SJSA1 (cell line): ENCODE measurements around the gene FSD2. TPM values are rescaled to one million over a fixed set of nuclear protein-coding genes. Genes with fewer than 3 reads are reported as not detected.
"Not testable (repeated sequence)": the region's sequence is repeated elsewhere in the genome, so short reads cannot be mapped to it uniquely, and the experiment has no call there.

ENCODE experiments used
- DNase-seq, 2 experiments: peaks; one replicate each; pipeline ENCODE4 v3.0.0-alpha.2; 2015 to 2020; ENCODE audit warnings: low spot score in 2 of 2, low read depth in 1 of 2
- H3K27ac ChIP-seq: fragments of 250-450 bp; sonication (Bioruptor Pico); 2 replicates; pipeline ENCODE4 v1.5.1; 2020; ENCODE audit warnings: mild to moderate bottlenecking, moderate library complexity
- H3K27me3 ChIP-seq: fragments of 250-450 bp; sonication (Bioruptor Pico); replicated peaks from 2 replicates; pipeline ENCODE4 v1.5.1; 2020; ENCODE audit warnings: mild to moderate bottlenecking, moderate library complexity
- H3K36me3 ChIP-seq: fragments of 250-450 bp; sonication (Bioruptor Pico); 2 replicates; pipeline ENCODE4 v1.5.1; 2020; ENCODE audit warnings: mild to moderate bottlenecking
- H3K4me1 ChIP-seq: fragments of 250-450 bp; sonication (Bioruptor Pico); replicated peaks from 2 replicates; pipeline ENCODE4 v1.6.1; 2021; ENCODE audit warnings: mild to moderate bottlenecking
- H3K4me3 ChIP-seq: fragments of 250-450 bp; sonication (Bioruptor Pico); 2 replicates; pipeline ENCODE4 v1.5.1; 2020; ENCODE audit warnings: mild to moderate bottlenecking
- H3K9me3 ChIP-seq: fragments of 250-450 bp; sonication (Bioruptor Pico); replicated peaks from 2 replicates; pipeline ENCODE4 v1.5.1; 2020; ENCODE audit warnings: mild to moderate bottlenecking
- total RNA-seq: library from RNA; depleted of rRNA; stranded (reverse); fragments of >200 nt; shearing (Covaris generic); gene quantifications from 2 replicates; pipeline ENCODE4 v1.2.3, GENCODE V29; 2014

The FSD2 gene
- total RNA-seq, 1 experiment from 2014 or later, result not detected

DNA sequence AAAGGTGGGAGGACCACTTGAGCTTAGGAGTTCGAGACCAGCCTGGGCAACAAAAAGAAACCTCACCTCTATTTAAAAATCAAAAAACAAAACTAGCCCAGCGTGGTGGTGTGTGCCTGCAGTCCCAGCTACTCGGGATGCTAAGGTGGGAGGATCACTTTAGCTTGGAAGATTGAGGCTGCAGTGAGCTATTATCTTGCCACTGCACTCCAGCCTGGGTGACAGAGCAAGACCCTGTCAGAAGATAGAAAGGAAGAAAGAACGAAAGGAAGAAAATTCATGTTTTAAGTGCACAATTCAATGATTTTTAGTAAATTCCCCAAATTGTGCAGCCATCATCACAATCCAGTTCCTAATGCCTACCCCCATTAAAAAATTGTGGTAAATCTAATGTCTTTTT, 7.8 kb downstream of the FSD2 start:
- H3K36me3 ChIP-seq, result no peaks in the 10 kb centered on the region
- no peaks in the 10 kb centered on the region for H3K9me3 ChIP-seq
- 0 out of 2 replicates have a peak, but pooled peaks cover 2% of the 10 kb centered on the region for H3K27me3 ChIP-seq
- H3K4me3 ChIP-seq, result no peak overlapping the region
- H3K27ac ChIP-seq, result no peak overlapping the region
- DNase-seq, result no peak
- no peaks in the 10 kb centered on the region for H3K4me1 ChIP-seq

- no peaks in the 10 kb centered on the region for H3K36me3 ChIP-seq
- no peak overlapping the region for H3K27ac ChIP-seq
- H3K27me3 ChIP-seq, result no peaks in the 10 kb centered on the region
- H3K4me3 ChIP-seq, result no peak overlapping the region
- no peak for DNase-seq
- H3K4me1 ChIP-seq, result no peaks in the 10 kb centered on the region
- no peaks in the 10 kb centered on the region for H3K9me3 ChIP-seq
These were observed 12.1 kb downstream of the FSD2 start for GRCh38 chr15:82793737-82794136.

GRCh38 chr15:82792068-82792467, 13.8 kb downstream of the FSD2 start:
- H3K27ac ChIP-seq, result no peak overlapping the region
- H3K36me3 ChIP-seq, result no peaks in the 10 kb centered on the region
- H3K4me1 ChIP-seq, result no peaks in the 10 kb centered on the region
- H3K27me3 ChIP-seq, result no peaks in the 10 kb centered on the region
- no peak overlapping the region for H3K4me3 ChIP-seq
- H3K9me3 ChIP-seq, result no peaks in the 10 kb centered on the region
- DNase-seq, result no peak

- H3K36me3 ChIP-seq, result no peaks in the 10 kb centered on the region
- H3K27ac ChIP-seq, result no peak overlapping the region
- H3K9me3 ChIP-seq, result no peaks in the 10 kb centered on the region
- no peaks in the 10 kb centered on the region for H3K4me1 ChIP-seq
- no peak overlapping the region for H3K4me3 ChIP-seq
- no peak for DNase-seq
- H3K27me3 ChIP-seq, result no peaks in the 10 kb centered on the region
These were observed 15.5 kb downstream of the FSD2 start for GRCh38 chr15:82790321-82790720.

DNA sequence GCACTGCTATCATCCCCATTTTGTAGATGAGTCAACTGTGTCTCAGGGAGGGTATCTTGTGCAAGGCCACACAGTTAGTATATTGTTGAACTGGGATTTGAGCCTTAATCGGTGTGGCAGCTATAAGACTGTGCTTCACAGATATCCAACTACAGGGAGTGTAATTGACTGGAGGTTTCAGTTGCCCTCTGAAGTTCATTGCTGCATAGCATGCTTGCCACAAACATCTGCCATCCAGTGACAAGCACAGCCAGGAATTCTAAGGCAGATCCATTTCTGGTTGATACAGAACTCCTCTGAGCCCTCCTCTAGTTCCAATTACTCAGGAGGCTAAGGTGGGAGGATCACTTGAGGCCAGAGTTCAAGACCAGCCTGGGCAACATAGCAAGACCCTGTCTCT, 16.4 kb downstream of the FSD2 start:
- H3K4me1 ChIP-seq, result no peaks in the 10 kb centered on the region
- no peak overlapping the region for H3K27ac ChIP-seq
- no peak for DNase-seq
- no peaks in the 10 kb centered on the region for H3K9me3 ChIP-seq
- H3K27me3 ChIP-seq, result no peaks in the 10 kb centered on the region
- no peaks in the 10 kb centered on the region for H3K36me3 ChIP-seq
- no peak overlapping the region for H3K4me3 ChIP-seq

DNA sequence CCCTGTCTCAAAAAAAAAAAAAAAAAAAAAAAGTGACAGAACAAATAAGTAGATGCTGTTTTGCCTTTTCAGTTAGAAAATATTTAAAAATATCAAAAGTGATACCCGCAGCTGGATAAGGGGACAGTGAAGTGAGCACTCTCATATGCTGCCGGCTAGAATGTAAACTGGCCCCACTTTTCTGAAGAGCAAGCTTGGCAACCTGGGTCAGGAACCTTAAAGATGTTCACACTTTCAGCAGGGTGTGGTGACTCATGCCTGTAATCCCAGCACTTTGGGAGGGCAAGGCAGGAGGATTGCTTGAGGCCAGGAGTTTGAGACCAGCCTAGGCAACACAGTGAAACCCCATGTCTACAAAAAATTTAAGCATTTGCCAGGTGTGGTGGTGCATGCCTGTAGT, 17.4 kb downstream of the FSD2 start:
- H3K36me3 ChIP-seq, result no peaks in the 10 kb centered on the region
- no peak overlapping the region for H3K27ac ChIP-seq
- no peaks in the 10 kb centered on the region for H3K27me3 ChIP-seq
- no peaks in the 10 kb centered on the region for H3K4me1 ChIP-seq
- DNase-seq, result no peak
- no peak overlapping the region for H3K4me3 ChIP-seq
- H3K9me3 ChIP-seq, result no peaks in the 10 kb centered on the region

DNA sequence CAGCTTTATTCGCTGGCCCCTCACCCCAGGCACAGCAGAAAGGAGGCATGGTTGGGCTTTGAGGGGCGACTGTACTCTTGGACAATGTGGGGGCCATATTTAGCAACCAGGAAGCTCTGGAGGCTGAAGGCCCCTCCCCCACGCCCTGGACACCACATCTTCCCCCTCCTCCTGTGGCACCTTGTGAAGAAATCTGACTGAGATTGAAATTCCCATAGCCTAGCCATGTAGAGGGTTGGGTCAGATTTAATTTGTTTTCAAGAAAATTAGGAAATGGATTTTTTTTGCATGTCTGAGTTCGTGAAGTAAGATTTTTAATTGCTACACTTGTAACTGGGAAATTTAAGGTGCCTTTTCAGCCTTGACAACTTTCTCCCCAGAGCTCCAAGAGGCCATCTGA, 24.5 kb downstream of the FSD2 start:
- no peak for DNase-seq
- H3K4me1 ChIP-seq, result no peaks in the 10 kb centered on the region
- no peaks in the 10 kb centered on the region for H3K36me3 ChIP-seq
- H3K27me3 ChIP-seq, result no peaks in the 10 kb centered on the region
- no peak overlapping the region for H3K27ac ChIP-seq
- H3K4me3 ChIP-seq, result no peak overlapping the region
- H3K9me3 ChIP-seq, result no peaks in the 10 kb centered on the region

DNA sequence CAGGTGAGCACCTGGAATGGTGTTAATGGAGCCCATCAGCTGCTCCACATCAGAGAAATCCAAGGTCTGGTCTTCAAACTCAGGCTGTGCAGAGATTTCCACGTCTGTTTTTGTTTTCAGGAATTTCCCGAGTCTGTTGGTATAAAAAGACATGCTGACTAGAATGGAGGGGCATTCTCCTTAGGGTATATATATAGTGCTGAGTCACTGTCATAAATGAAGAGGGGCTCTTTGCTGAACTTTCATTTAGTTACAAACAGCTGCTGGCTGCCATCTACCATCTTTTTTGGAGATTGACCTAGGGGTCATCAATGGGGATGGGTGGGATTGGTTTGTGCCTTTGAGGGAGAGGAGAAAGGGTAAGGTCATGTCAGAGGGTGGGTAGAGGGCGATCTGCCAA, 27.1 kb downstream of the FSD2 start:
- Histone ChIP-seq H3K9me3 (no peaks in the 10 kb centered on the region), H3K36me3 (no peaks in the 10 kb centered on the region), H3K4me3 (no peak overlapping the region), H3K4me1 (no peaks in the 10 kb centered on the region), H3K27ac (no peak overlapping the region), H3K27me3 (no peaks in the 10 kb centered on the region)
- DNase-seq, result no peak

DNA sequence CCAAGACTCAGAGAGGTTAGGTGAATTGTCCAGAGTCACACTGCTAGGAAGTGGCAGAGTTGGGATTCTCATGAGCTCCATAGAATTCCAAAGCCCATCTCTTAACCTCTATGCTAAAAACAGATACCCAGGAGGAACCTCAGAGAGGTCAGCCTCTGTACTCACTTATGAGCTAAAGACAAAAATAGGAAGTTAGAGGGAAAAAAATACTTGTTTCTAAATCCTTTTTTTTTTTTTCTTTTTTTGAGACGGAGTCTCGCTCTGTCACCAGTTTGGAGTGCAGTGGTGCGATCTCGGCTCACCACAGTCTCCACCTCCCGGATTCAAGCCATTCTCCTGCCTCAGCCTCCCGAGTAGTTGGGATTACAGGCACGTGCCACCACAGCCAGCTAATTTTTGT, 31.4 kb downstream of the FSD2 start:
- Histone ChIP-seq H3K27me3 (no peaks in the 10 kb centered on the region), H3K9me3 (no peaks in the 10 kb centered on the region), H3K27ac (no peak overlapping the region), H3K4me3 (no peak overlapping the region), H3K36me3 (no peaks in the 10 kb centered on the region), H3K4me1 (no peaks in the 10 kb centered on the region)
- DNase-seq, result no peak

DNA sequence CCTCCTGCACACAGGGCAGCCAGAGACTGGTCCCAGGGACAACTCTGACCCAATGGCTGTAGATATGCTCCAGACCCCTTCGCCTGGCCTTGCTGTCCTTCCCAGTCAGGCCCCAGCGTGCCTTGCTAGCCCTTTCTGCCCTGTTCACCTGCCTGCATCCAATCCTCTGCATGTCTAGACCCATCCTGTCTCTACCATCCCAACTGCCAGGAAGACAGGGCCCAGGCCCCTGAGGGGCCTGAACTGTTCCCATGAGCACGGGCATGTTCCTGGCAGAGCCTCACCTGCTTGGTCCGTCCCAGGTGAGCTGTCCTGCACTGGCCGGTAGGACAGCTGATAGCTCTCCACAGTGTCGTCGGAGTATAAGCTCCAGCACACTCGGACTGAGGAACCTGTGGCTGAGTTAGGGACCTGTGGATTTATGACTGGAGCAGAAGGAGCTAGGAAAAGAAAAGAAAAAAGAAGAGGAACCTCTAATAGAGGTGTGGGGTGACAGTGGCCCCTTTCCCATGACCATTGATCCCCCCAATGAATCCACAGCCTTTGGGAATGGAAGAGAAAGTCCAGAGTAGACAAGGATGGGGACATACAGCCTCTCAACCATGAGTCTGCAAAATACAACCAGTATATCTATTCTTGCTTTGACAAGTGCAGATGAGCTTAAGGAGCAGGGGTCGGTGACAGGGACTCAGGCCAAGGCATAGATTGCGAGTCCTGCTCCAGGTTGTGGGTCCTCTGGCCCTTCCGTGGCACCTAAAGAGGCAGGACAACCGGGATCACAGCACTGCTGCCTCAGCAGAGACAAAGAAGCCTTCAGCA, 33.9 kb downstream of the FSD2 start:
- H3K4me3 ChIP-seq, result no peak overlapping the region
- no peaks in the 10 kb centered on the region for H3K4me1 ChIP-seq
- no peaks in the 10 kb centered on the region for H3K27me3 ChIP-seq
- no peaks in the 10 kb centered on the region for H3K36me3 ChIP-seq
- no peak for DNase-seq
- no peak overlapping the region for H3K27ac ChIP-seq
- no peaks in the 10 kb centered on the region; the same call in 1 of the 2 replicates for H3K9me3 ChIP-seq

GRCh38 chr15:82768414-82769054, 37.3 kb downstream of the FSD2 start:
- Histone ChIP-seq H3K27ac (no peak overlapping the region), H3K36me3 (no peaks in the 10 kb centered on the region), H3K4me1 (no peaks in the 10 kb centered on the region), H3K4me3 (no peak overlapping the region), H3K9me3 (no peaks in the 10 kb centered on the region; the same call in 1 of the 2 replicates), H3K27me3 (no peaks in the 10 kb centered on the region)
- no peak for DNase-seq

GRCh38 chr15:82767163-82767829, 38.6 kb downstream of the FSD2 start:
- H3K4me3 ChIP-seq, result no peak overlapping the region
- peak in 1 of 2 experiments; percentile 2 for DNase-seq

GRCh38 chr15:82766201-82766600, 39.7 kb downstream of the FSD2 start:
- DNase-seq, H3K9me3 ChIP-seq: not testable (repeated sequence)

More at GRCh38 chr15:82767163-82767829, 38.6 kb downstream of the FSD2 start:
- no peaks in the 10 kb centered on the region for H3K36me3 ChIP-seq
- H3K27me3 ChIP-seq, result no peaks in the 10 kb centered on the region
- H3K4me1 ChIP-seq, result no peaks in the 10 kb centered on the region
- no peak overlapping the region for H3K27ac ChIP-seq
- H3K9me3 ChIP-seq, result no peaks in the 10 kb centered on the region; the same call in 1 of the 2 replicates

GRCh38 chr15:82764740-82765139, 41.1 kb downstream of the FSD2 start:
- H3K4me1 ChIP-seq, result no peaks in the 10 kb centered on the region
- no peak overlapping the region for H3K27ac ChIP-seq
- H3K36me3 ChIP-seq, result peaks cover 15% of the 10 kb centered on the region
- H3K4me3 ChIP-seq, result no peak overlapping the region
- no peaks in the 10 kb centered on the region; the same call in 1 of the 2 replicates for H3K9me3 ChIP-seq
- no peaks in the 10 kb centered on the region for H3K27me3 ChIP-seq
- peak in 1 of 2 experiments; percentile 32 for DNase-seq

More at GRCh38 chr15:82766201-82766600, 39.7 kb downstream of the FSD2 start:
- not testable (repeated sequence) for H3K27me3 ChIP-seq, H3K4me1 ChIP-seq, H3K27ac ChIP-seq, H3K4me3 ChIP-seq, H3K36me3 ChIP-seq
